Measurements from ENCODE around the gene ERGIC1. TPM values are rescaled to one million over a fixed set of nuclear protein-coding genes. Genes with fewer than 3 reads are reported as not detected.

ERGIC1 gene
- total and polyA plus RNA-seq, 2 of the 8 experiments (the other 6 are each of a cell fraction or from before 2014, with no cell fraction given): 95.3 to 106 TPM

DNA sequence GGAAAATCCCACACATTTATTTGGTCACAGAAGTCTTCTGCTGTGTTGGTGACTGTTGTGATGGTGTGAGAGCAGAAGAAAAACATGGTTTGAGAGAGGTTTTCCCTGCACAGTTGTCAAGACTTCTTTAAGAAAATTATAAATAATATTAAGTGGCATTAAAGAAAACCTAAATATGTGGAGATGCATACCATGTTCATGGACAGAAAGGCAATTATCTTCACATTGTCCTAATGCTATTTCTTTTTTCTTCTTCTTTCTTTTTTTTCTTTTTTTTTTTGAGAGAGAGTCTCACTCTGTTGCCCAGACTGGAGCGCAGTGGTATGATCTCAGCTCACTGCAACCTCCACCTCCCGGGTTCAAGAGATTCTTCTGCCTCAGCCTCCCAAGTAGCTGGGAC is 24.3 kb upstream of the ERGIC1 start:
- no peaks in the 10 kb centered on the region for H3K79me2 ChIP-seq (ENCODE audit: control insufficient read depth in 1 of 2, insufficient read depth in 2 of 2, low read length in 2 of 2)
- 100% methylated on average over 1 of the region's 2 CpGs; no CpG with 5 or more reads in 1 of the 2 experiments for WGBS, 2 experiments (ENCODE audit: extremely low coverage in 1 of 2, insufficient coverage in 1 of 2, insufficient read length in 1 of 2, insufficient replicate concordance in 2 of 2, low coverage in 1 of 2, low lambda C conversion rate in 2 of 2, missing lambda C conversion rate in 1 of 2)
- H3K79me1 ChIP-seq (ENCODE audit: low read depth, low read length): no peaks in the 10 kb centered on the region
- H3K4me3 ChIP-seq (ENCODE audit: extremely low read depth in 1 of 4, insufficient read depth in 2 of 4, low read depth in 3 of 4, low read length in 4 of 4): no peak overlapping the region
- no peaks in the 10 kb centered on the region for H4K20me1 ChIP-seq (replicated peaks in 1 of 2; ENCODE audit: control insufficient read depth in 1 of 2, insufficient read depth in 2 of 2, low read length in 2 of 2)
- H2BK20ac ChIP-seq (ENCODE audit: low read length): no peak overlapping the region
- no peak overlapping the region for H2AFZ ChIP-seq (ENCODE audit: low read length)
- H3K23ac ChIP-seq (ENCODE audit: insufficient read length): no peak overlapping the region
- no peak overlapping the region for H4K91ac ChIP-seq (replicated peaks; ENCODE audit: insufficient read length, low read length)
- FAIRE-seq (no peak), DNase-seq (ENCODE audit: low read depth in 1 of 2, low spot score in 2 of 2) (no peak)
- H3K18ac ChIP-seq (ENCODE audit: extremely low read depth, low read length): no peak overlapping the region
- H3K14ac ChIP-seq (ENCODE audit: insufficient read length): no peak overlapping the region
- H3K9me3 ChIP-seq (ENCODE audit: insufficient read depth in 2 of 2, low read depth in 1 of 2, low read length in 1 of 2): no peaks in the 10 kb centered on the region
- no peak overlapping the region for H3K4me2 ChIP-seq (ENCODE audit: insufficient read depth in 1 of 2, low read depth in 2 of 2, low read length in 2 of 2)
- H3K36me3 ChIP-seq (ENCODE audit: control insufficient read depth in 2 of 4, insufficient read depth in 4 of 4, low read length in 3 of 4): no peaks in the 10 kb centered on the region
- H4K5ac ChIP-seq (ENCODE audit: insufficient read length, low read depth, low read length): no peak overlapping the region
- no peak overlapping the region for H4K8ac ChIP-seq (ENCODE audit: extremely low read depth, insufficient read depth, low read length)
- H3K4me1 ChIP-seq (replicated peaks in 1 of 4; ENCODE audit: control insufficient read depth in 3 of 4, insufficient read depth in 4 of 4, low read length in 3 of 4): no peaks in the 10 kb centered on the region; a peak in 1 of 7 replicates
- no peak overlapping the region for H2BK12ac ChIP-seq (ENCODE audit: low read depth, low read length)
- H2BK5ac ChIP-seq (ENCODE audit: low read depth, low read length): no peak overlapping the region
- CTCF ChIA-PET (ENCODE audit: partially characterized antibody): interaction anchor here (2.0 kb wide), 1 partner anchor 11 kb away, joined by 6 read pairs; no protein-coding TSS in a partner anchor
- no peak overlapping the region for H3K27ac ChIP-seq (ENCODE audit: low read depth, low read length)
- no peak overlapping the region for H2BK120ac ChIP-seq (replicated peaks; ENCODE audit: low read depth, low read length)
- POLR2A ChIA-PET (ENCODE audit: partially characterized antibody): no interaction called here
- H2AK5ac ChIP-seq (ENCODE audit: low read depth, low read length): no peak overlapping the region
- no peak overlapping the region for H3K4ac ChIP-seq (replicated peaks; ENCODE audit: insufficient read length, low read depth, low read length)
- H3K23me2 ChIP-seq (ENCODE audit: low read depth, low read length): no peaks in the 10 kb centered on the region; the same call in 1 of the 2 replicates
- peaks cover 0 to 2% (median 0%) of the 10 kb centered on the region in 4 experiments; a peak in 1 of 7 replicates for H3K27me3 ChIP-seq (replicated peaks in 1 of 4; ENCODE audit: control insufficient read depth in 3 of 4, extremely low read depth in 1 of 4, insufficient read depth in 3 of 4, low read length in 3 of 4)
- no peak overlapping the region for H3K9ac ChIP-seq (replicated peaks in 1 of 4; ENCODE audit: extremely low read depth in 1 of 4, low read depth in 3 of 4, low read length in 3 of 4)
- H2BK15ac ChIP-seq (ENCODE audit: low read length): no peak overlapping the region
- no peak overlapping the region for H3K56ac ChIP-seq (replicated peaks; ENCODE audit: insufficient read length, low read depth, low read length)
- no peak for TF ChIP-seq SP4 (IDR thresholded peaks at IDR 0.05; ENCODE audit: low read length)
- TF ChIP-seq HDAC6 (IDR thresholded peaks at IDR 0.05; ENCODE audit: low read depth, low read length): no peak
- no peak for TF ChIP-seq BCL11A (IDR thresholded peaks at IDR 0.05; ENCODE audit: low read depth in 2 of 2, low read length in 2 of 2)
- TF ChIP-seq TBP (IDR thresholded peaks at IDR 0.05; ENCODE audit: low read depth, low read length): no peak
- no peak for TF ChIP-seq SIX5 (IDR thresholded peaks at IDR 0.05; ENCODE audit: low read depth, low read length)
- no peak for TF ChIP-seq YY1 (IDR thresholded peaks at IDR 0.05; ENCODE audit: low read depth, low read length)
- TF ChIP-seq FOSL1 (IDR thresholded peaks at IDR 0.05; ENCODE audit: insufficient read depth, low read depth, low read length): no peak
- TF ChIP-seq SRF (IDR thresholded peaks at IDR 0.05; ENCODE audit: low read depth, low read length): no peak
- no peak for TF ChIP-seq GABPA (IDR thresholded peaks at IDR 0.05; ENCODE audit: borderline replicate concordance, insufficient read depth, low read length)
- TF ChIP-seq NANOG (IDR thresholded peaks at IDR 0.05; ENCODE audit: insufficient read depth, low read depth, low read length, poor library complexity, severe bottlenecking): no peak
- no peak for TF ChIP-seq ASH2L (IDR thresholded peaks at IDR 0.05; ENCODE audit: low read length)
- no peak for TF ChIP-seq CHD2 (IDR thresholded peaks at IDR 0.05; ENCODE audit: low read length)
- TF ChIP-seq, protein P1, sequence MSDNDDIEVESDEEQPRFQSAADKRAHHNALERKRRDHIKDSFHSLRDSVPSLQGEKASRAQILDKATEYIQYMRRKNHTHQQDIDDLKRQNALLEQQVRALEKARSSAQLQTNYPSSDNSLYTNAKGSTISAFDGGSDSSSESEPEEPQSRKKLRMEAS (IDR thresholded peaks at IDR 0.05): no peak
- TF ChIP-seq SIRT6 (IDR thresholded peaks at IDR 0.05; ENCODE audit: low read length): no peak
- no peak for TF ChIP-seq RBBP5 (IDR thresholded peaks at IDR 0.05; ENCODE audit: borderline replicate concordance, low read depth, low read length)
- TF ChIP-seq KDM1A (IDR thresholded peaks at IDR 0.05; ENCODE audit: borderline replicate concordance, low read length): no peak
